HG02840 (cell line): Measurements from ENCODE around the gene PCSK6.
"Not testable (repeated sequence)": the region's sequence is repeated elsewhere in the genome, so short reads cannot be mapped to it uniquely, and the experiment has no call there.

Source experiments
- ATAC-seq: cut with Tn5 transposase; IDR thresholded peaks from one replicate; pipeline ENCODE4 v1.9.1; 2021; ENCODE audit warnings: mild to moderate bottlenecking, moderate library complexity, moderate number of reproducible peaks; ENCODE audit not compliant: unreplicated experiment, low FRiP score

Gene PCSK6

DNA sequence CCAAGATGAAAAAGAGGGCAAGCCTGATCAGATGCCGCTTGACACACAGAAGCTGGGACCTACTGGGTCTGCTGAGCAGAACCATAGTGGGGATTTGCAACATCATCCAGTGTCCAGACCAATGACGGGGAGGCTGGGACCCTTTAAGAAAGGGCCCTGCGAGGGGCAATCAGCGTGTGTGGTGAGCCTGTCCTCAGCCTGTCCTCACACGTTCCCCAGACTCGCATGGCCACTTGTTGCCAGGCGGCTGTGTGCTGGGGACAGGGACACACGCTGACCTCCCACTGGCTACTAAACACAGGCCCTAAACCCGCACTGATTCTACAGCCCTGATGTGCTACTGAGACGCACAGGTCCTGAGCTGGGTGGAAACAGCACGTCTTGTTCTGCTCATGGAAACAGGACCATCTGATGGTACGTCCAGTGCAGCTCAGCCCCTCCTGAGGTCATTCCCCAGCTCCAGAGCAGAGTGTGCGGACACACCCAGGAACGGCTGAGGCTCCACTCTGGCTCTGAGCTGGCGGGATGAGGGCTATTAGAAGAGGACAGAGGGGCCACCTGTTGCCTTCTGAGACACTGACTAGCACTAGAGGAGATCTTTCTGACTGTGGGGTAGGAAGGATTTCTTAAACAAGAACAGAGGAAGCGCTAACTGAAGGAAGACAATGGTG lies 24.4 kb downstream of the PCSK6 start:
- ATAC-seq = no peak

DNA sequence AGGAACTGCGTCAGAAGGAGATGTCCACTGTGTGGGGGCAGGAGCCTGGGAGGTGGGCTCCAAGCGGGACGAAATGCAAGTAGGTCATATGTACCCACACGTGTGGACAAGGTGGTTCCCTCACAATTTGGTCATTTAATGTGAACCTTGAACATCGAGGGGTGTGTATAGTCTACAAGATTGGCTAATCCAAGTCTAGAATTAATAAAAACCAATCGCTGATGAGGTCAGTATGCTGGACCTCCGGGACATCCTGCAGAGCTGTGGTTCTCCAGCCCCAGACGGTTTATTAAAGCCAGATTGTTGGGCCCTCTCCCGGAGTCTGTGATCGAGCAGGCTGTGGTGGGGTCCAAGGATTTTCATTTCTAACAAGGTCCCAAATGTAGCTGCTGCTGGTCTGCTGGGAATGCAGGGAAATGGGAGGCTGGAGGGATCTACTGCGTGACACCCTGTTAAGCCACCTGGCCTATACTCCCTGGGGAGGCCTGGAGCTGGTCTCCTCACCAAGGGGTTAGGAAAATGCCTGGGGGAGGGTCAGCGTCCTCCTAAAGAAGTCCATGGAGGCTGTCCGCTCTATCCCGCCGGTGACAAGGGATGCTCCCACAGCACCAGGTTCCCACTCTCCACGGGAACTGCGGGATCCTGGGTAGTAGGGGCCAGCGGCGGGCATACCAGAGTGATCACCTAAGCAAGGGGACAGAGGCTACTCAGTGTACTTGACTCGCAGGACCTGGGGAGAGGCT lies 25.1 kb downstream of the PCSK6 start:
- ATAC-seq = no peak

DNA sequence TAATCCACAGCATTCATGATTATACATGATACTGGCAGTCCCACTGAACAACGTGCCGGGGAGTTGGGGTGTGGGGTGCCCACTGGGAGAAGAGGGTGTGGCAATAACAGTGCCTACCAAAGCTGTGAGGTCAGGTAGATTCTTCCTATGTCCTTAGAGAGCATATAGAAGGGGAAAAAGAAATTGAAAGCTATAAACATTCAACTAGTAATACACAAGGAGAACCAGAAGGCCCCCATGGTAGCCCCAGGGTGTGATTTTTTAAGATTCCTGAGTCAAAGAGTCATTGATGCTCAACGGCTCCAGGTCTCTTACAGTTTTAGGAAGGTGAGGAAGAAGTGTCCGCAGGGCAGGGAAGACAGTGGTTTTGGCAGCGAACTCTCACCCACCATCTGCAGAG lies 25.8 kb downstream of the PCSK6 start:
- not testable (repeated sequence) for ATAC-seq

DNA sequence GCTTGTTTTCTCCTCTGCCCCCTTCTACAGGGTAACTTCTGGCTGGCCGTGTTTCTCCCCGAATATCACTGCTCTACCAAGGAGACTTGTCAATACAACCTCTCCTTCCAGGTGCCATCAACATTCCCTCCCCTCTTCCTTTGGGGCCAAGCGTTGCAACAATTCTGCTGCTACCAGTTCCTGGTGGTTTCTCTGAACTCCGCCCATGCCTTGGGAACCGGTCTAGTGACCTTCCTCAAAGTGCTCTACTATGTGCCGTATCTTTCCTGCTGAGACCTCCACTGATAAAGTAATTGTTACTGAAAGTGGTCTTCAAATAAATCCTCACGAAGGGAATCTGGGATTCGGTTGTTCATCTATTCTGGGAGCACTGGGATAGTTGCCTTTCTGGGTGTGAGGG lies 26.2 kb downstream of the PCSK6 start:
- ATAC-seq = no peak

DNA sequence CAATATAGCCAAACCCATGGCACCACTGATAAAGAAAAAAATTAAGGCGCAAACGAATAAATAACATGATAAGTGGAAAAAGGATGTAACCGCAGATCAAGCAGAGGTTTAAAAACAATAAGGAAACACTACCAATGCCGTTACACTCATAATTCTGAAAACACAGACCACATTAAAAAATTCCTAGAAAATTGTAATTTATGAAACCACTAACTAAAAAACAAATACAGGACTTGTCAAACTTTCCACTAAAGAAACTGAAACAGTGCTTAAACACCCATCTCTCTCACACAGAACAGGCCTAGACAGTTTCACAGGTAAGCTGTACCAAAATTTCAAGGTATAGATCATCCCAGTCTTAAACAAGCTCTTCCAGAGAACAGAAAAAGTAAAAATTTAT lies 28.4 kb downstream of the PCSK6 start:
- no peak for ATAC-seq

DNA sequence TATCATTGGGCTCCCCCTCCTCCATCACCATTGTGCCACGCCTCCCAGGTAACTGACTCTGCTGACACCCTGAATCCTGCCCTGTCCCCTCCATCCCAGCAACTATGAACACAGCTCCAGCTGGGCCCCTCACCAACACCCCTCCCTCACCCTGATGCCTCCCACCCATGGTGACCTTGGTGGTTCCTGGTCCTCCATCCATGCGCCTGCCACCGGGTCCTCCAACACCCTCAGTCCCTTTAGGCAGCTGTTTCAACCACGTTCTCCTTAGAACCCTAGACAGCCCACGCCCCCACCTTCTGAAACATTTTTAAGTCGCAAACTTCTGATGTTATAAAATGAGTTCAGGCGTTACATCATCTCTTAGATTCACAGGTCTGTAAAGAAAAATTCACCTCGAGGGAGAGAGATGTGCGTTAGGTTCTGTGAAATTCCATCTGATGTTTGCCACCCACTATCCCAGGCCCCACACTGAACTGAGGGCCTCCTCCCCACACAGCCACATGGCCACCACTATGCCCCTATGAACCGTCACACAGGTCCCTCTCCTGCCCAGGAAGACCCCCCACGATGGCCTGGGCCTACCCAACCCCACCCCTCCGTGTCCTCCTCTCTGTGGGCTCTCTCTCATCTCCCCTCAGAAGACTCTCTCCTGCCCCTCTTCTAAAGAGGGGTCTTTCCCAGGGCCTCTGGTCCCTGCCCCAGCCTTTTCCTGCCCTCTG lies 29.8 kb downstream of the PCSK6 start:
- ATAC-seq = no peak

DNA sequence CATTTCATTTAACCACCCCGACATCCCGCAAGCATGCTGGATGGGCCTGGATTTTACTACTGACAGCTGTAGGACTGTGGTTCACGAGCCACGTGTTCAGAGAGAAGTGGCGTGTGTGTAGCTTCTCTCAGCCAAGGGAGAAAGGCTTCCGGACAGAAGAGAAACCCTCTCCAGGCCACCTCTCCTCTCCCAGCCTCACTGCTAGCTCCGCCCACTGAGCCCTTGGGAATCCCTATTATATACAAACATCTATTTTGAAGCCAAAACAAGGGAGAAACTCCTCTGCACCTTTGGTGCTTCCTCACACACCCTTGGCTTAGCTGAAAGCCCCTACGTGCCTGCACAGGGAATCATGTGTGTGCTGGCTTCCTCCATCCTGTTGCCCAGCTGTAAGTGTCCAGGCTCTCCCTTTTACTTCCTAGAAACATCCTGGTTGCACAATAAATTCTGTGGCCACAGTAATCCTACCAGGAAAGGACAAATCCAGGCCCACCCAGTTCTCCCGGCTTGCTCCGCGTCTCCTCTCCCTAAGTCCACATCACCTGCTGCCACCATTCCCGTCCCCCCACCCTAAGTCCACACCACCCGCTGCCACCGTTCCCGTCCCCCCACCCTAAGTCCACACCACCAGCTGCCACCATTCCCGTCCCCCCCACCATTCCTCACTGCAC lies 30.5 kb downstream of the PCSK6 start:
- no peak for ATAC-seq

DNA sequence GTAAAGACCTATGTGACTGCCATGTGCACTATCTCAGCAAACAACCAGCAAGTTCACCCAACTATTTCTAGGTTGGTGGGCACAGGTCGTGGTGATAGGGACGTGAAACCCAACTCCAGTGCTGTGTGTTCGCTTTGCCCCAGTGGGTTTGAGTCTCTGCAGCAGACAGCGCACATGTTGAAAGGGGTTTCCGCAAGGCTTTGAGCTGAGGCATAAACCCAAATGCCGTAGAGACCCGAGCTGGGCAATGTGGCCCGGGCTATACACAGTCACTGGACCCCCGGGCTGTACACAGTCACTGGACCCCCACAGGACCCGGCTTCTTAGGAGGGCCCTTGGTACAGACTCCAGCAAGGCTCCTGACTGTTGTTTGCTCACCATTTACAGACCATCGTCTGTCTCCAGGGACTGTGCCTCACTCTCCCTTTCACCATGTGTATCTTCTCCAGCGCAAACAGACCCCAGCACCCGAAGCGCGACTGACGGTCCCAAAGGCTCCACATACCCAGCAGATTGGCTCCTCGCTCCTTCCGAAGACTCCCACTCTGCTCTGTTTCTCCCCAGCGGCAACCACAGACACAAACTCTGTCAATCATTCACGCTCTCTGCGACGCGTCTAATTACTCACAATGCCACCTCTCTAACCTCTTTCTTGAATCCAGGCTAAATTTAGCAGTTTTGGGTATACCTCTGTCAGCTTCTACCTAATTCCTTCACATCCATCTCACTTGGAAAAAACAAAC lies 31.2 kb downstream of the PCSK6 start:
- no peak for ATAC-seq

DNA sequence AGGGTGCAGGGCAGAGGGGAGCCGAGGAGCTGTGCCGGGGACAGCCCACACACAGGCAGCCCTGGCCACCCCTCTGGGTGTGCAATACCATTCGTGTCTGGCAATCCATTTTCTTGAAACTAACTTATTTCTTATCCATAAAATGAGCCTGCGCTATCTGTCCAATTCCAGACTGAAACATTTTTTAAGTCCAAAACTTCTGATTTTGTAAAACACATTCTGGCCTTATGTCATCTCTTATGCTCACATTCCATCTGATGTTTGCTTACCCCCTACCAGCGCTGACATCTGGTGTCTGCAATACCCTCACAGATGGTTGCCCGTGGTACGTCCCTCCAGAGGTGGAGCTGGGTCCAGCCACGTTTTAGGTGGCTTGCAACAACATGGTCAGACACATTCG lies 31.8 kb downstream of the PCSK6 start:
- no peak for ATAC-seq

DNA sequence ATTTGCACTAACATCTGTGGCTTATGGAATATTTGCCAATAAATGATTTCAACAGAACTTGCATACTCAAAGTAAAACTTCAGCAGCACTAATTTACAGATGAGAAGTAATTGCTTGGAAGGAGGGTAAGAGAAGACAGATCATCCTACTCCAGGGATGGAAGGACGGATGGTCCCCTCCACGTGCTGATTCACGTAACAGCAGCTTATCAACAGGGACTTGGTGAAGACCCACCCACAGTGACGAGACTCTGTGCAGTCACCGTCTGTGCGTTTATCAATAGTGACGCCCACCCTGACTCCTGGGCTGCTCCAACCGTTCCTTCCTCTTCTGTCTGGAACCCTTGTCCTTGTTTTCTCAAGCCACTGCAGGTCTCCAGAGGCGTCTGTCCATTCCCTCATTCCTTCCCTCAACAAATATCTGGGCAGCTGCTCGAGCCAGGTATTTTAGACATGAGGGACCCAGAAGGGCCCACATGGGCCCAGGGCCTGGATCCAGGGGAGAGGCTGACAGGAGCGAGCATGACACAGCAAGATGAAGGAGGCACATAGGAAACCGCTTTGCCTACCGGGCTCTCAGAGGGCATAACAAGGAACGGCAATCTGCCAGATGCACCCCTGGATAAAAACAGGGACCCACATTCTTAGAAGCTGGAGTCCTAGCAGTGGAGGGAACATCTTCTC lies 33.3 kb downstream of the PCSK6 start:
- ATAC-seq = no peak

DNA sequence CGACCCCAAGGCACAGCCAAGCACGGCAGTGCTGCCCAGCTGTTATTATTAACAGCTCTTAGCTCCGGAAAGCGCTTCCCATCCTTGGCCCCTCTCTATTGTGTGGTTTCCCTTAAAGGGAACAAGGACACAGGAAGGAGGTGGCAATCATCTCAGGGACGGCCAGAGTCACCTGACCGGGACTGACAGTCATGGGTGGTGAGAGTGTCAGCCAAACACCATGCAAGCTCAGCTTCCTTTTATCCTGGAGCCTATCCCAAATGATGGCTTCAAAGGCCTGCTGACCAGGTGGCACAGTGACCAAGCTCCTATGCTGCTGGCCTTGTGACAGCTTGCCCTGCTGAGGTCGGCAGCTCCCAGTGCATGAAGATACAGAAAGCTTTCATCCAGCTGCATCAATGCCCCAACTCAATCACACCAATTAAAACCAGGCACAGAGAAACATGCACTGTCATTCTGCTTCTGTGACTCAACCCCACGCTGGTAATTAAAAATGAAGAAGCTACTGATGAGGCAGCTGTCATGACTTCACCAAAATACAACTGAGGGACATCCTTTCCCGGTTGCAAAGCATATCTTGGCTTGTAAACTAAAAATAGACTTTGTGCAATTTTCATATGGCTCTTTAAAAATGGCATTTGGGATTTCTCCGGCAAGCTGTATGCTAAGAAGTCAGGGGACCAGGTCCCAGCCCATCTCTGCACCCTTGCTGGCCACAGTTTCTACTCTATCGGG lies 34.0 kb downstream of the PCSK6 start:
- no peak for ATAC-seq

DNA sequence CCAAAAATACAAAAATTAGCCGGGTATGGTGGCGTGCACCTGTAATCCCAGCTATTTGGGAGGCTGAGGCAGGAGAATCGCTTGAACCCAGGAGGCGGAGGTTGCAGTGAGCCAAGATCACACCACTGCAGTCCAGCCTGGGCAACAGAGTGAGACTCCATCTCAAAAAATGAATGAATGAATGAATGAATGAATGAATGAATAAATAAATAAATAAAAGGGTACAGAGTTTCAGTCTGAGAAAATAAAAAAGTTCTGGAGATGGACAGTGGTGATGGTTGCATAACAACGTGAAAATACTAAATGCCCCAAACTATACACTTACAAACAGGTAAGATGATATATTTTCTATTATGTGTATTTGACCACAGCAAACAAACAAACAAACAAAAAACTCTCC lies 34.7 kb downstream of the PCSK6 start:
- ATAC-seq = not testable (repeated sequence)

DNA sequence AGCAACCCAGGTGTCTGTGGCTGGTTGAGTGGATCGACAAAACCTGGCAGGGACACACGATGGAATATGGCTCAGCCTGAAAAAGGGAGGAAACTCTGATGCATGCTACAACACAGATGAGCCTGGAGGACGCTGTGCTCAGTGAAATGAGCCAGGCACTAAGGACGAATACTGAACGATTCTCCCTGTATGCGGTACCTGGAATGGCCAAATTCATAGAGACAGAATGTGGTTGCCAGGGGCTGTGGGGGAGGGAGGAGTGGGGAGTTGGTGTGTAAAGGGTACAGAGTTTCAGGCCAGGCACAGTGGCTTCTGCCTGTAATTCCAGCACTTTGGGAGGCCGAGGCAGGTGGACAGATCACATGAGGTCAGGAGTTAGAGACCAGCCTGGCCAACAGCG lies 35.1 kb downstream of the PCSK6 start:
- no peak for ATAC-seq

DNA sequence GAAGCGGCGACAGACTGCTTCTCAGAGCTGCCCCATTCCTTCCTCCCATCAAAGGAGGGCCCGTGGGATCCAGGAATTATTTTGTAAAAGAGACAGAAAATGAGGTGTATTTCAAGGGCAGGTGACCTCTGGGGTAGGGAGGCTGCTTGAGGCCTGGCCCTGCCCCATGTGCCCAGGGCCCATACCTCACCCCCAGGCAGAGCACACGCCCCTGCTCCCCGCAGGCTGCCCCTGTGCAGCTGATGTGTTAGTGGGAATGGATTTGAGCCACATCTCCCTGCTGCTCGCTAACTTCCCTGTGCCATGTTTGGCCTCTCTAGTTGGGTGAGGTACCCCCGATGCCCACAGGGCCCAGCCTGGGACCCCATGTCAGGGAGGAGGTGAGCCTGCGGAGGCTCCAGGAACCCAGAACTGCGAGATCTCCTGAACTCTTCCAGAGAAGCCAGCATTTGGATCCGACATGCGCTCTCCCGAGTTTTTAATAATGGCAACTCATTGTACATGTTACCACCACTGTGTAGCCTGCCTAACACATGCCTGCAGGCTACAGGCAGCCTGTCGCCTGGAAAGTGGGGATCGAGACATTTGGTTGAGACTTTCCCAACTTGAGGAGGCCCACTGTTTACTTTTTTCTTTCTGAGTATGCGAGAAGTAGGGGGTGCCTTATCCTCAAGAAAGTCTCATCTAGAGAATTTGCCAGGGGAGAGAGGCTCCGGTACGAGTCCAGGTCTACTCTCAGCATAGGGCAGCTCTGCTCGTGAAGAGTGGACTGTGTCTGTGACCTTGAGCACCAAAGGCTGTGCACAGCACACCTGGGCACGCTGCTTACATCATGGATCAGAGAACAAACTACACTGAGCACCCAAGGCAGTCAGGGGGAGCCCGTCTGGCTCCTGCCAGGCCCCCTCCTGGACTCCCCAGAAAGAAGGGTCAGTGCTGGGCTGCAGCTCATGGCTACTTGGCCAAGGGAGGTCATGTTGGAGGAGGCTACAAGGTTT lies 36.1 kb downstream of the PCSK6 start:
- no peak for ATAC-seq

DNA sequence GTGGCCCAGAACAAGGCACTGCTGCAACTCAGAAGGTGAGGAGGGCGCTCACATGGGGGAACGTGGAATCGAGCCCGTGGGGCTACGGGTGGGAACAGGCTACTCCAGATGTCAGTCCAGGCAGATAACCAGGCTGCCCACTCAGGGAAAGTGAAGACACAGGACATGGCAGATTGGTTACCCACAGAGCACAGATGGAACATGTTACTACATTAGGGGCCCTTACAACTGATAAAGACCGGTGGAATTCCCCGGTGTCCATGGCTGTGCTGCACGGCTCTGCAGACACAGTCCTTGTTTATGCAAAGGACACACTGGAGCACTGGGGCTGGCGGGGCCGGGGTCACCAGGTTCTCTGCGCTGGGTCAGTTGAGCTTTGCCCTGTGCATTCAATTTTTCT lies 36.9 kb downstream of the PCSK6 start:
- ATAC-seq = no peak

DNA sequence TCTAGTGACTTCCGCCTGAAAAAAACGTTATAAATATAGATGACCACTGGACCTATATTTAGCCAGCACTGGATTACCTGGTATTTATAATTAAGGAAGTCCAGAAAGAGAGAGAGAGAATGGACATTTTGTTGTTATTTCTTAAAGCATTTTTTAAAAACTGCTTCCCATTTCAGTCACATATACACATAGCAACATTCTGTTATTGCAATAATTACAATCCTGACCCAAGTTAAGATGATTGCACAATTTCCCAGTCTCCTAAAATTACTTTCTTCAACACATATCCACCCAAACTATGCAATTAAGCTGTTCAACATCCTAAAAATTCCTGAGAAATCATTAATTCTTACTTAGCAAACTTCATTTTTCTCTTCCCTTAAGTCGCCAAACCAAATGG lies 37.7 kb downstream of the PCSK6 start:
- no peak for ATAC-seq

DNA sequence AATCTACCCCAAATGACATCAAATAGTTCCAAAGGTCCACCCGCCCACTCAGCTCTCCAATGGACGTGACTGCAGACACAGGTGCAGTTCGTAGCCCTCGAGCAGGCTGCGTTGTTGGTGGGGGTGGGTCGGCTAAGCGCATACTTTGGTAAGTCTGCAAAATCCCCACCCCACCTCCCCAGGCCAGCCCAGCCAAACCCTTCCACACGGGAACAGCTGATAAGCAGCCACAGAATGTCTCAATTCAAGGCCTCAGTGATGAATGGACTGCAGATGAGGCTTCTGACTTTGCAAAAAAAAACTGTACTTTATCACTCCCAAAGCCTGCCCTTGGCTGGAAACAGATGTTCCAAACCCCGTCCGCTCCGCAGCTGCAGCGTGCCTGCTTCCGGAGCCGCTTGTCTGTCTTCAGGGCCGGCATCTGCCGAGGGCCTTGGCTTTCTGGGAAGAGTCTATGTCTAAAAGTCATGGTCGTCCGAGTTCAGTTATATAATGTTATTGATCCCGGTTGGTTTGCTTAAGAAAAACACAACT lies 38.2 kb downstream of the PCSK6 start:
- ATAC-seq = no peak
